Measurements from ENCODE around the gene FBXO47.
"Not testable (repeated sequence)": the region's sequence is repeated elsewhere in the genome, so short reads cannot be mapped to it uniquely, and the experiment has no call there.

FBXO47 gene

GRCh38 chr17:38978180-38978579 lies 11.0 kb upstream of the FBXO47 start:
- TF ChIP-seq, protein P1, sequence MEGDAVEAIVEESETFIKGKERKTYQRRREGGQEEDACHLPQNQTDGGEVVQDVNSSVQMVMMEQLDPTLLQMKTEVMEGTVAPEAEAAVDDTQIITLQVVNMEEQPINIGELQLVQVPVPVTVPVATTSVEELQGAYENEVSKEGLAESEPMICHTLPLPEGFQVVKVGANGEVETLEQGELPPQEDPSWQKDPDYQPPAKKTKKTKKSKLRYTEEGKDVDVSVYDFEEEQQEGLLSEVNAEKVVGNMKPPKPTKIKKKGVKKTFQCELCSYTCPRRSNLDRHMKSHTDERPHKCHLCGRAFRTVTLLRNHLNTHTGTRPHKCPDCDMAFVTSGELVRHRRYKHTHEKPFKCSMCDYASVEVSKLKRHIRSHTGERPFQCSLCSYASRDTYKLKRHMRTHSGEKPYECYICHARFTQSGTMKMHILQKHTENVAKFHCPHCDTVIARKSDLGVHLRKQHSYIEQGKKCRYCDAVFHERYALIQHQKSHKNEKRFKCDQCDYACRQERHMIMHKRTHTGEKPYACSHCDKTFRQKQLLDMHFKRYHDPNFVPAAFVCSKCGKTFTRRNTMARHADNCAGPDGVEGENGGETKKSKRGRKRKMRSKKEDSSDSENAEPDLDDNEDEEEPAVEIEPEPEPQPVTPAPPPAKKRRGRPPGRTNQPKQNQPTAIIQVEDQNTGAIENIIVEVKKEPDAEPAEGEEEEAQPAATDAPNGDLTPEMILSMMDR (IDR thresholded peaks at IDR 0.05; ENCODE audit: low read depth, low read length) = no peak
- H3K4me3 ChIP-seq (ENCODE audit: low read depth, low read length) = no peak overlapping the region
- no peak for DNase-seq (ENCODE audit: low read depth, low spot score)
- in situ Hi-C loops (cut with HindIII; ENCODE audit: low sequenced_read_pairs) = no loop called here

GRCh38 chr17:38976187-38976551 lies 9.0 kb upstream of the FBXO47 start:
- in situ Hi-C loops (cut with HindIII; ENCODE audit: low sequenced_read_pairs); H3K4me3 ChIP-seq (ENCODE audit: low read depth, low read length); DNase-seq (ENCODE audit: low read depth, low spot score): not testable (repeated sequence)

DNA sequence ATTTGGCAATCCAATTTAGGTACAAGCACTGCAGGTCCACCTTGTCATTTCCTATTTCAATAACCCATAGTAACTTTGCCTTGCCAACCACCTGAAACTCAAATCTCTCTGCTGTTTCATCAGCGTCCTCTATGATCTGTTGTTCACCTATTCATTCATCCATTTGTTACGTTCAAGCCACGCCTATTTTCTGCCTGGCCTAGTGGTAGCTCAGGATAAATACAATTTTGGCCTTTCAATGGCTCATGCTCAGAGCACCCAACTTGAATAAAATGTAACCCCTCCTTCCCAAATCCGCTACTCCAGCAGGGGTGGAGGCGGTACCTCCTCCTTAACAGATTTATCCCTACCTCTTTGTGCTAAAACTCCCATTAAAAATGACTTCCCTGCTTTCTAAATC lies 3.6 kb upstream of the FBXO47 start:
- DNase-seq (ENCODE audit: low read depth, low spot score) = no peak
- H3K4me3 ChIP-seq (ENCODE audit: low read depth, low read length) = no peak overlapping the region
- TF ChIP-seq, protein P1 (IDR thresholded peaks at IDR 0.05; ENCODE audit: low read depth, low read length) = no peak
- in situ Hi-C loops (cut with HindIII; ENCODE audit: low sequenced_read_pairs) = no loop called here

DNA sequence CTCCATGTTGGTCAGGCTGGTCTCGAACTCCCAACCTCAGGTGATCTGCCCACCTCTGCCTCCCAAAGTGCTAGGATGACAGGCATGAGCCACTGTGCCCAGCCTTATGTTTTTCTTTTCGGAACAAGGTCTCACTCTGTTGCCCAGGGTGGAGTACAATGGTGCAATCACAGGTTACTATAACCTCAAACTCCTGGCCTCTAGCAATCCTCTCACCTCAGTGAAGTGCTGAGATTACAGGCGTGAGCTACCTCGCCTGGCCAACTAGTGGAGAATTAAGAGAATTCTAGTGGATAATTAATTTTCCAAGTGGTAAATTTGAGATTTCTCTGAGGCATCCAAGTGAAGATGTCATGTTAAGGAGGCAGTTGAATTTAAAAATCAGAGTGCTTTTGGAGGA lies 2.9 kb upstream of the FBXO47 start:
- in situ Hi-C loops (cut with HindIII; ENCODE audit: low sequenced_read_pairs) = no loop called here
- no peak overlapping the region for H3K4me3 ChIP-seq (ENCODE audit: low read depth, low read length)
- TF ChIP-seq, protein P1 (IDR thresholded peaks at IDR 0.05; ENCODE audit: low read depth, low read length) = no peak
- no peak for DNase-seq (ENCODE audit: low read depth, low spot score)

DNA sequence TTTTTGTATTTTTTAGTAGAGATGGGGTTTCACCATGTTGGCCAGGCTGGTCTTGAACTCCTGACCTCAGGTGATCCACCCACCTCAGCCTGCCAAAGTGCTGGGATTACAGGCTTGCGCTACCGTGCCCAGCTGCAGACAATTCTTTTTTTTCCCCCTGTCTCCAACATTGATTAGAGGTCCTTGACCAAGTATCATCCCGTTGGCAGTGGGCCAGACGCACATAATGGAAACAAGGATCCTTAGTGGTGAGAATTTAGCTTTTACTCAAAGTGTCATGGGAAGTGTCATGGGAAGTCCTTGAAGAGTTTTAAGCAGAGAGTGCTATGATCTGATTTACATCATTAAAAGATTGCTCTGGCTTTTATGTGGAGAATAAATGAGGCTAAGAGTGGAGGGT lies 2.1 kb upstream of the FBXO47 start:
- no peak overlapping the region for H3K4me3 ChIP-seq (ENCODE audit: low read depth, low read length)
- no peak for DNase-seq (ENCODE audit: low read depth, low spot score)
- in situ Hi-C loops (cut with HindIII; ENCODE audit: low sequenced_read_pairs) = no loop called here
- TF ChIP-seq, protein P1 (IDR thresholded peaks at IDR 0.05; ENCODE audit: low read depth, low read length) = no peak

DNA sequence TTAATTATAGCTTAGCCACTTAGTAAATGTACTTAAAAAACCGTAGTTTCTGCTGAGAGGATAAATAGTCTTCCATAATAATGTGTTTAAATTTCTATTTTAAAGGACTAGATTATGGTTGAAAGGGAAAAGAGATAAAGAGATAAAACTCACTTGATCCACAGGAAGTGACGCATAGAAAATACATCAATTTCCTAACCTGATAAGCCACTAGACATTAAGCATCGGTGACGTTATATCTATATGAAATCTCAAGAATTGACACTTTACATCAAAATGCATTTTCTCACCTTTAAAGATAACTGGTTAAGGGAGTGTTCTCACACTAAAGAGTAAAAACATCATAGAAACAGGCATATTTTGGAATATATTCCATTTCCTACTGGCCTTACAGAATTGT lies 5.8 kb downstream of the FBXO47 start:
- in situ Hi-C loops (cut with HindIII; ENCODE audit: low sequenced_read_pairs) = no loop called here
- no peak for DNase-seq (ENCODE audit: low read depth, low spot score)
- TF ChIP-seq, protein P1 (IDR thresholded peaks at IDR 0.05; ENCODE audit: low read depth, low read length) = no peak
- no peak overlapping the region for H3K4me3 ChIP-seq (ENCODE audit: low read depth, low read length)

DNA sequence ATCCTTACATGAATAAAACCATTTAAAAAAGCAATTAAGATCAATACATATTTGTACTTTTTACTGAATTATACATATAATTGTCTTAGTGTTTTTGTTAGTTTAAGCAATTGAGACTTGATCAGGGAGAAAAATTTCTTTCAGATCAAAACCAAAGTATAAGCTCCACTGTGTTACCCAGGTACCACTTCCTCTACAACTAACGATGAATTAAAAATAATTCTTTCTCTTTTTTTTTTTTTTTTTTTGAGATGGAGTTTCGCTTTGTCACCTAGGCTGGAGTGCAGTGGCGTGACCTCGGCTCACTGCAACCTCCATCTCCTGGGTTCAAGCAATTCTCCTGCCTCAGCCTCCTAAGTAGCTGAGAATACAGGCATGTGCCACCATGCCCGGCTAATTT lies 6.8 kb downstream of the FBXO47 start:
- TF ChIP-seq, protein P1 (IDR thresholded peaks at IDR 0.05; ENCODE audit: low read depth, low read length) = no peak
- in situ Hi-C loops (cut with HindIII; ENCODE audit: low sequenced_read_pairs) = no loop called here
- no peak for DNase-seq (ENCODE audit: low read depth, low spot score)
- no peak overlapping the region for H3K4me3 ChIP-seq (ENCODE audit: low read depth, low read length)

Data from astrocyte of the spinal cord (primary cell).